IMR-90 (cell line): ENCODE measurements around the gene ERICH6.

Experiments used
- BHLHE40 ChIP-seq: fragments of 150-350 bp; IDR thresholded peaks from 2 replicates; pipeline ENCODE4 v1.6.1; 2016; ENCODE audit warnings: mild to moderate bottlenecking, low read depth, low read length
- CEBPB ChIP-seq: IDR thresholded peaks from 2 replicates; pipeline ENCODE4 v1.6.1; 2012; ENCODE audit warnings: low read depth, low read length, improper control_type of control experiment
- FOS ChIP-seq: fragments of 150-350 bp; IDR thresholded peaks from 2 replicates; pipeline ENCODE4 v1.6.1; 2016; ENCODE audit warnings: low read depth, low read length
- MAFK ChIP-seq: IDR thresholded peaks from 2 replicates; pipeline ENCODE4 v1.6.1; 2012; ENCODE audit warnings: low read depth, low read length, improper control_type of control experiment
- MAZ ChIP-seq: IDR thresholded peaks from 2 replicates; pipeline ENCODE4 v1.6.1; 2012; ENCODE audit warnings: low read depth, mild to moderate bottlenecking, low read length, improper control_type of control experiment, moderate library complexity, borderline replicate concordance
- MXI1 ChIP-seq: IDR thresholded peaks from 2 replicates; pipeline ENCODE4 v1.6.1; 2012; ENCODE audit warnings: low read depth, mild to moderate bottlenecking, low read length, moderate library complexity, borderline replicate concordance
- NFE2L2 ChIP-seq: fragments of 150-350 bp; IDR thresholded peaks from 2 replicates; pipeline ENCODE4 v1.6.1; 2016; ENCODE audit warnings: low read depth, mild to moderate bottlenecking, low read length
- POLR2A ChIP-seq: IDR thresholded peaks from 2 replicates; pipeline ENCODE4 v1.6.1; 2012; ENCODE audit warnings: mild to moderate bottlenecking, low read depth, low read length
- RAD21 ChIP-seq: IDR thresholded peaks from 2 replicates; pipeline ENCODE4 v1.6.1; 2012; ENCODE audit warnings: low read length, improper control_type of control experiment
- RFX5 ChIP-seq: IDR thresholded peaks from 2 replicates; pipeline ENCODE4 v1.8.0; 2012; ENCODE audit warnings: low read depth, mild to moderate bottlenecking, low read length, moderate library complexity
- USF2 ChIP-seq: fragments of 150-350 bp; IDR thresholded peaks from 2 replicates; pipeline ENCODE4 v1.6.1; 2017; ENCODE audit warnings: mild to moderate bottlenecking, antibody characterized with exemption, low read length, low read depth
- TF ChIP-seq, protein P1 (sequence below): conservative IDR thresholded peaks from 2 replicates; pipeline ENCODE4 v1.5.1; 2012; ENCODE audit warnings: mild to moderate bottlenecking, low read depth, low read length, improper control_type of control experiment

DNA sequence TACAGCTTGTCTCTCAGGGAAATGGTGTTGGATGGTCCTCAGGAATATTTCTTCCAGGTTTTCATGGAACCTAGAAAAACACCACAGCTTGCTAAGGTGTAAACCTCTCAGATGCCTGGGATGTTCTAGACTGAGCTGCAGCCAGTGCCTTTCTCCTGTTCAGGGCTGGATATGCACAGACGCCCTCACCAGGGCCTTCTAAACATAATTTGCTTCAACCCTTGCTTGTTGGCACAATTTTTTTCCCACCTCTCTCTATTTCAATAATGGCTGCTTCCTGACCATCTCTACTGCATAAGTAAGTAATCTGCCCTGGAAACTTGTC, 31.0 kb upstream of the ERICH6 start:
- TF ChIP-seq POLR2A = no peak
- TF ChIP-seq, protein P1, sequence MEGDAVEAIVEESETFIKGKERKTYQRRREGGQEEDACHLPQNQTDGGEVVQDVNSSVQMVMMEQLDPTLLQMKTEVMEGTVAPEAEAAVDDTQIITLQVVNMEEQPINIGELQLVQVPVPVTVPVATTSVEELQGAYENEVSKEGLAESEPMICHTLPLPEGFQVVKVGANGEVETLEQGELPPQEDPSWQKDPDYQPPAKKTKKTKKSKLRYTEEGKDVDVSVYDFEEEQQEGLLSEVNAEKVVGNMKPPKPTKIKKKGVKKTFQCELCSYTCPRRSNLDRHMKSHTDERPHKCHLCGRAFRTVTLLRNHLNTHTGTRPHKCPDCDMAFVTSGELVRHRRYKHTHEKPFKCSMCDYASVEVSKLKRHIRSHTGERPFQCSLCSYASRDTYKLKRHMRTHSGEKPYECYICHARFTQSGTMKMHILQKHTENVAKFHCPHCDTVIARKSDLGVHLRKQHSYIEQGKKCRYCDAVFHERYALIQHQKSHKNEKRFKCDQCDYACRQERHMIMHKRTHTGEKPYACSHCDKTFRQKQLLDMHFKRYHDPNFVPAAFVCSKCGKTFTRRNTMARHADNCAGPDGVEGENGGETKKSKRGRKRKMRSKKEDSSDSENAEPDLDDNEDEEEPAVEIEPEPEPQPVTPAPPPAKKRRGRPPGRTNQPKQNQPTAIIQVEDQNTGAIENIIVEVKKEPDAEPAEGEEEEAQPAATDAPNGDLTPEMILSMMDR = no peak
- no peak for TF ChIP-seq RAD21
- no peak for TF ChIP-seq USF2
- no peak for TF ChIP-seq MAZ
- TF ChIP-seq CEBPB = no peak
- no peak for TF ChIP-seq RFX5
- no peak for TF ChIP-seq FOS
- TF ChIP-seq BHLHE40 = no peak
- TF ChIP-seq MAFK = no peak
- no peak for TF ChIP-seq MXI1
- no peak for TF ChIP-seq NFE2L2
